ENCODE measurements around the gene GPC2. TPM values are rescaled to one million over a fixed set of nuclear protein-coding genes. Genes with fewer than 3 reads are reported as not detected.

The GPC2 gene
- total RNA-seq, 1 donor from 2014 or later = 7.9 TPM

- H3K4me1 Mint-ChIP-seq = peaks cover 57% of the 10 kb centered on the region
- H3K9me3 Mint-ChIP-seq = no peaks in the 10 kb centered on the region
- H3K36me3 Mint-ChIP-seq (ENCODE audit: low read depth) = peaks cover 8% of the 10 kb centered on the region
- intact Hi-C loops (cut with micrococcal nuclease) = no loop called here
- peak overlapping the region; percentile 72 for H3K4me3 Mint-ChIP-seq
- peak overlapping the region; percentile 68 for H3K27ac Mint-ChIP-seq
- peaks cover 7% of the 10 kb centered on the region for H3K27me3 Mint-ChIP-seq
- DNase-seq = no peak
Observed at GRCh38 chr7:100170101-100170897, 6.9 kb downstream of the GPC2 start.

- H3K27ac Mint-ChIP-seq = no peak overlapping the region
- no peak for DNase-seq
- no peaks in the 10 kb centered on the region for H3K9me3 Mint-ChIP-seq
- H3K4me3 Mint-ChIP-seq = peak overlapping the region; percentile 81
- intact Hi-C loops (cut with micrococcal nuclease) = no loop called here
- peaks cover 7% of the 10 kb centered on the region for H3K27me3 Mint-ChIP-seq
- H3K36me3 Mint-ChIP-seq (ENCODE audit: low read depth) = peaks cover 6% of the 10 kb centered on the region
- peaks cover 58% of the 10 kb centered on the region for H3K4me1 Mint-ChIP-seq
Observed at GRCh38 chr7:100169147-100169850, 7.9 kb downstream of the GPC2 start.

GRCh38 chr7:100167912-100168323 is 9.3 kb downstream of the GPC2 start:
- peak overlapping the region; percentile 31 for H3K27ac Mint-ChIP-seq
- H3K27me3 Mint-ChIP-seq = peaks cover 7% of the 10 kb centered on the region
- DNase-seq = no peak
- peaks cover 4% of the 10 kb centered on the region for H3K36me3 Mint-ChIP-seq (ENCODE audit: low read depth)
- H3K9me3 Mint-ChIP-seq = no peaks in the 10 kb centered on the region
- intact Hi-C loops (cut with micrococcal nuclease) = loop anchor here (1.0 to 2.0 kb wide), 2 partner anchors 10 to 41 kb away; partner anchors contain the start of gene TRAPPC14
- H3K4me1 Mint-ChIP-seq = peaks cover 68% of the 10 kb centered on the region
- peak overlapping the region; percentile 81 for H3K4me3 Mint-ChIP-seq

GRCh38 chr7:100166970-100167911 is 9.9 kb downstream of the GPC2 start:
- H3K27ac Mint-ChIP-seq = peak overlapping the region; percentile 65

GRCh38 chr7:100166317-100166940 is 10.8 kb downstream of the GPC2 start:
- H3K27me3 Mint-ChIP-seq = peaks cover 5% of the 10 kb centered on the region
- intact Hi-C loops (cut with micrococcal nuclease) = loop anchor here (2.0 kb wide), 1 partner anchor 42 kb away; no protein-coding TSS in a partner anchor
- peak; percentile 82 for DNase-seq
- H3K9me3 Mint-ChIP-seq = no peaks in the 10 kb centered on the region
- H3K36me3 Mint-ChIP-seq (ENCODE audit: low read depth) = peaks cover 2% of the 10 kb centered on the region
- H3K27ac Mint-ChIP-seq = peak overlapping the region; percentile 65
- H3K4me3 Mint-ChIP-seq = peak overlapping the region; percentile 81
- peaks cover 71% of the 10 kb centered on the region for H3K4me1 Mint-ChIP-seq

More at GRCh38 chr7:100166970-100167911, 9.9 kb downstream of the GPC2 start:
- H3K36me3 Mint-ChIP-seq (ENCODE audit: low read depth) = peaks cover 4% of the 10 kb centered on the region
- peaks cover 71% of the 10 kb centered on the region for H3K4me1 Mint-ChIP-seq
- H3K27me3 Mint-ChIP-seq = peaks cover 7% of the 10 kb centered on the region
- peak overlapping the region; percentile 81 for H3K4me3 Mint-ChIP-seq
- no peak for DNase-seq
- no peaks in the 10 kb centered on the region for H3K9me3 Mint-ChIP-seq
- intact Hi-C loops (cut with micrococcal nuclease) = loop anchor here (2.0 kb wide), 1 partner anchor 42 kb away; no protein-coding TSS in a partner anchor

- intact Hi-C loops (cut with micrococcal nuclease) = no loop called here
- Mint-ChIP-seq H3K4me1 (peaks cover 58% of the 10 kb centered on the region), H3K27me3 (no peaks in the 10 kb centered on the region), H3K4me3 (peak overlapping the region; percentile 50), H3K27ac (no peak overlapping the region), H3K9me3 (no peaks in the 10 kb centered on the region), H3K36me3 (ENCODE audit: low read depth) (no peaks in the 10 kb centered on the region)
- no peak for DNase-seq
Observed at GRCh38 chr7:100163871-100164270, 13.3 kb downstream of the GPC2 start.

GRCh38 chr7:100163006-100163531 is 14.1 kb downstream of the GPC2 start:
- Mint-ChIP-seq H3K27ac (peak overlapping the region; percentile 71), H3K36me3 (ENCODE audit: low read depth) (no peaks in the 10 kb centered on the region), H3K9me3 (no peaks in the 10 kb centered on the region), H3K4me3 (peak overlapping the region; percentile 50), H3K27me3 (no peaks in the 10 kb centered on the region), H3K4me1 (peaks cover 51% of the 10 kb centered on the region)
- intact Hi-C loops (cut with micrococcal nuclease) = no loop called here
- DNase-seq = peak; percentile 73

GRCh38 chr7:100160067-100160466 is 17.1 kb downstream of the GPC2 start:
- DNase-seq = no peak
- Mint-ChIP-seq H3K36me3 (ENCODE audit: low read depth) (peaks cover 20% of the 10 kb centered on the region), H3K9me3 (no peaks in the 10 kb centered on the region), H3K27ac (no peak overlapping the region), H3K4me3 (no peak overlapping the region), H3K27me3 (no peaks in the 10 kb centered on the region), H3K4me1 (peaks cover 40% of the 10 kb centered on the region)
- intact Hi-C loops (cut with micrococcal nuclease) = no loop called here

- H3K9me3 Mint-ChIP-seq = no peaks in the 10 kb centered on the region
- peak overlapping the region; percentile 78 for H3K27ac Mint-ChIP-seq
- H3K36me3 Mint-ChIP-seq (ENCODE audit: low read depth) = peaks cover 22% of the 10 kb centered on the region
- peak overlapping the region; percentile 85 for H3K4me3 Mint-ChIP-seq
- no peak for DNase-seq
- peaks cover 39% of the 10 kb centered on the region for H3K4me1 Mint-ChIP-seq
- H3K27me3 Mint-ChIP-seq = no peaks in the 10 kb centered on the region
- intact Hi-C loops (cut with micrococcal nuclease) = loop anchor here (2.0 kb wide), 1 partner anchor 58 kb away; the partner anchor contains the start of genes AP4M1 and MCM7
Observed at GRCh38 chr7:100159099-100159623, 18.0 kb downstream of the GPC2 start.

GRCh38 chr7:100158229-100159098 is 18.7 kb downstream of the GPC2 start, which contains the start of gene TRAPPC14:
TSS of gene TRAPPC14 (minus strand) at chr7:100158723. CDS start at chr7:100158499, 224 bp downstream.
- peaks cover 28% of the 10 kb centered on the region for H3K36me3 Mint-ChIP-seq (ENCODE audit: low read depth)
- H3K4me1 Mint-ChIP-seq = peaks cover 35% of the 10 kb centered on the region
- H3K27me3 Mint-ChIP-seq = no peaks in the 10 kb centered on the region
- peak within 1 kb of the TSS; percentile 78 for H3K27ac Mint-ChIP-seq
- intact Hi-C loops (cut with micrococcal nuclease) = loop anchor here (1.0 to 2.0 kb wide), 3 partner anchors 10 to 58 kb away; partner anchors contain the start of genes AP4M1, GAL3ST4, LAMTOR4 and MCM7
- H3K9me3 Mint-ChIP-seq = no peaks in the 10 kb centered on the region
- peak; percentile 98 for DNase-seq
- H3K4me3 Mint-ChIP-seq = peak within 1 kb of the TSS; percentile 85

GRCh38 chr7:100157334-100158228 is 19.6 kb downstream of the GPC2 start:
- Mint-ChIP-seq H3K4me1 (peaks cover 30% of the 10 kb centered on the region), H3K27me3 (no peaks in the 10 kb centered on the region), H3K36me3 (ENCODE audit: low read depth) (peaks cover 32% of the 10 kb centered on the region), H3K4me3 (peak overlapping the region; percentile 79), H3K9me3 (no peaks in the 10 kb centered on the region), H3K27ac (peak overlapping the region; percentile 73)
- intact Hi-C loops (cut with micrococcal nuclease) = loop anchor here (1.0 to 2.0 kb wide), 3 partner anchors 9 to 57 kb away; partner anchors contain the start of genes AP4M1, GAL3ST4, LAMTOR4 and MCM7
- DNase-seq = no peak
